Muscle of leg (tissue), 11 donors: ENCODE results near the gene SH3BP4. TPM values are rescaled to one million over a fixed set of nuclear protein-coding genes. Genes with fewer than 3 reads are reported as not detected.
A peak's percentile ranks its signal among the peaks of the same experiment; 100 is the strongest.

ENCODE experiments used
- DNase-seq: peaks from one replicate; pipeline ENCODE4 v3.0.0; 2013
- H3K27ac ChIP-seq: one replicate; pipeline ENCODE4 v1.5.1; 2013; ENCODE audit warnings: mild to moderate bottlenecking, low read length, control low read depth
- H3K27me3 ChIP-seq: one replicate; pipeline ENCODE4 v1.6.1; 2013; ENCODE audit warnings: low read length; ENCODE audit not compliant: control insufficient read depth, insufficient read depth
- H3K36me3 ChIP-seq: one replicate; pipeline ENCODE4 v1.6.1; 2013; ENCODE audit warnings: low read length; ENCODE audit not compliant: control insufficient read depth, insufficient read depth
- H3K4me1 ChIP-seq: one replicate; pipeline ENCODE4 v1.6.1; 2013; ENCODE audit warnings: low read length; ENCODE audit not compliant: control insufficient read depth, insufficient read depth
- H3K4me3 ChIP-seq: one replicate; pipeline ENCODE4 v1.5.1; 2013; ENCODE audit warnings: low read length, control low read depth
- H3K9me3 ChIP-seq: replicated peaks from 2 replicates; pipeline ENCODE4 v1.6.1; 2013; ENCODE audit warnings: low read depth, low read length; ENCODE audit not compliant: control insufficient read depth
- WGBS: methylation state at CpG from one replicate; pipeline ENCODE4 v1.1.5; 2013; ENCODE audit warnings: missing lambda C conversion rate; ENCODE audit not compliant: insufficient coverage; 5-methylcytosine and 5-hydroxymethylcytosine counted together
- polyA plus RNA-seq, 8 donors: library from polyadenylated mRNA; unstranded; fragments of 120-200 nt; gene quantifications; one replicate each; pipeline versions ENCODE4 v1.2.1 to v1.2.3, GENCODE V29; 2013; ENCODE audit warnings: inconsistent platforms in 1 of 8, low replicate concordance in 1 of 8; ENCODE audit not compliant: insufficient read length in 8 of 8, insufficient read depth in 1 of 8
- total RNA-seq: library from RNA; stranded (reverse); fragments of 120-200 nt; gene quantifications from one replicate; pipeline ENCODE4 v1.2.4, GENCODE V29; 2013

The SH3BP4 gene
- total and polyA plus RNA-seq, 9 donors = 10.2 to 20.4 (median 14.8) TPM

DNA sequence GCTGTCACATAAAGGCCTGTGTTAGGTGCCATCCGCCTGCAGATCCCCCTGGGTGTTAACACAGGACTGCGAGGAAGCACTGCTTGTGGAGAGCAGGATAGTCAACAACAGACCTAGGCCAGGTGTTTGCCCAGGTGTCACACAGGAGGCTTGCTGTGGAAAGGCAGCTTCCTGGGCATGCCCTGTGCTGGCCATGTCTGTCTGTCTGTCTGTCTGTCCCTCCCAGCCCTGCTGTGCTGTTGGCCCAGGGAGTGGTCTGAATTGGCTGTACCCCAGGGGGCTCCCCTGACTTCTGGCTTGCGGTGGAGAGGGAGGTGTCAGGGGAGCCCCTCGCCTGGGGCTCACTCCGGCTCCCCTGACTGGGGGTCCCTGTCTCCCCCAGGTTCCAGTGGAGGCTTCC is 53.2 kb downstream of the SH3BP4 start:
- Histone ChIP-seq H3K4me3 (no peak overlapping the region), H3K36me3 (peaks cover 3% of the 10 kb centered on the region), H3K4me1 (peaks cover 62% of the 10 kb centered on the region), H3K27me3 (no peaks in the 10 kb centered on the region), H3K27ac (peak overlapping the region; percentile 52), H3K9me3 (no peaks in the 10 kb centered on the region)
- DNase-seq = no peak
- WGBS = 73% methylated on average over 3 of the region's 5 CpGs

- peak; percentile 86 for DNase-seq
- Histone ChIP-seq H3K4me1 (peaks cover 69% of the 10 kb centered on the region), H3K36me3 (peaks cover 3% of the 10 kb centered on the region), H3K27ac (peak overlapping the region; percentile 52), H3K4me3 (no peak overlapping the region), H3K27me3 (no peaks in the 10 kb centered on the region), H3K9me3 (no peaks in the 10 kb centered on the region)
- WGBS = 23% methylated on average over 19 of the region's 20 CpGs
Measured at GRCh38 chr2:235005603-235006259, 53.9 kb downstream of the SH3BP4 start.

DNA sequence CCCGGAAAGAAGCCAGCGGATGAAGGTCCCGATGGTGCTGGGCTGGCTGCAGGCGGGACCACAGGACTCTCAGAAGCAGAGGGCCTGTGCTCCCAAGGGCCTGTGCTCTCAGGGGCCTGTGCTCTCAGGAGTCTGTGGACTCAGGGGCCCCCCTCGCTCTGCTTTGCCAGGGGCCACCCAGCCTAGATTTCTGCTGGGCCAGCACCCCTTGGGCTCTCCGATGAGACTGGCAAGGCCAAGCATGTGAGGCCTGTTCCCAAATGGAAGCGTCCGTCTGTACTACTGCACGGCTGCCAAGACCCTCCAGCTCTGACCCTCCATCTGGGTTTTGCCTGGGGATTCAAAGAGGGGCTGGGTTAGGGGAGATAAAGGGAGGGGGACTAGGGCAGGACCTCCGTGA is 54.6 kb downstream of the SH3BP4 start:
- Histone ChIP-seq H3K27me3 (no peaks in the 10 kb centered on the region), H3K4me1 (peaks cover 76% of the 10 kb centered on the region), H3K36me3 (peaks cover 3% of the 10 kb centered on the region), H3K9me3 (no peaks in the 10 kb centered on the region), H3K4me3 (no peak overlapping the region), H3K27ac (peak overlapping the region; percentile 52)
- no peak for DNase-seq
- 59% methylated on average over 6 of the region's 10 CpGs for WGBS

- H3K36me3 ChIP-seq = peaks cover 3% of the 10 kb centered on the region
- H3K4me3 ChIP-seq = no peak overlapping the region
- H3K4me1 ChIP-seq = peaks cover 81% of the 10 kb centered on the region
- H3K27ac ChIP-seq = no peak overlapping the region
- no peak for DNase-seq
- H3K9me3 ChIP-seq = no peaks in the 10 kb centered on the region
- H3K27me3 ChIP-seq = no peaks in the 10 kb centered on the region
- WGBS = 81% methylated on average over 5 of the region's 6 CpGs
Measured at GRCh38 chr2:235006986-235007385, 55.2 kb downstream of the SH3BP4 start.

GRCh38 chr2:235007664-235008457 is 56.0 kb downstream of the SH3BP4 start:
- Histone ChIP-seq H3K36me3 (peaks cover 3% of the 10 kb centered on the region), H3K27me3 (no peaks in the 10 kb centered on the region), H3K9me3 (no peaks in the 10 kb centered on the region), H3K4me1 (peaks cover 86% of the 10 kb centered on the region), H3K27ac (no peak overlapping the region), H3K4me3 (no peak overlapping the region)
- 90% methylated on average over 21 of the region's 25 CpGs for WGBS
- DNase-seq = no peak

GRCh38 chr2:235008584-235009044 is 56.8 kb downstream of the SH3BP4 start:
- Histone ChIP-seq H3K36me3 (peaks cover 3% of the 10 kb centered on the region), H3K4me3 (no peak overlapping the region), H3K4me1 (peaks cover 87% of the 10 kb centered on the region), H3K27me3 (no peaks in the 10 kb centered on the region), H3K27ac (peak overlapping the region; percentile 13), H3K9me3 (no peaks in the 10 kb centered on the region)
- DNase-seq = no peak
- 80% methylated on average over 1 of the region's 6 CpGs for WGBS

DNA sequence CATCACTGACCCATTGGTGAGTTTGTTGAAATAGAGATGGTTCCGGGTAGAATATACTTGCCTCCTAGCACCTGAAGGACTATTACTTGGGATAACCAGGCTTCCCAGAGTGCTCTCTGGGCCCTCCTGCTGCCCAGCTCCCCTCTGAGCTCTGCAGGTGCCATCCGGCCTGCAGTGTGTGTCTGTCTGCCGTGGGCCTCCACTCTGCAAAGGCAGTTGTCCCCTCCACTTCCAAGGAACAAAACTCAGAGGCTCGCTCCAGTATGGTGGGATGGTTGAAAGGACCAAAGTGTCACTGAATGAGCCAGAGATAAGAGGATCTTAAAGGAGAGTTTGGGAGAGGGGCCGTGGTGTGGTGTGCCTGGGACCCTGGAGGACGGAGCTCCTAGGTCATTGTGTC is 57.3 kb downstream of the SH3BP4 start:
- WGBS = 100% methylated on average over 2 of the region's 6 CpGs

DNA sequence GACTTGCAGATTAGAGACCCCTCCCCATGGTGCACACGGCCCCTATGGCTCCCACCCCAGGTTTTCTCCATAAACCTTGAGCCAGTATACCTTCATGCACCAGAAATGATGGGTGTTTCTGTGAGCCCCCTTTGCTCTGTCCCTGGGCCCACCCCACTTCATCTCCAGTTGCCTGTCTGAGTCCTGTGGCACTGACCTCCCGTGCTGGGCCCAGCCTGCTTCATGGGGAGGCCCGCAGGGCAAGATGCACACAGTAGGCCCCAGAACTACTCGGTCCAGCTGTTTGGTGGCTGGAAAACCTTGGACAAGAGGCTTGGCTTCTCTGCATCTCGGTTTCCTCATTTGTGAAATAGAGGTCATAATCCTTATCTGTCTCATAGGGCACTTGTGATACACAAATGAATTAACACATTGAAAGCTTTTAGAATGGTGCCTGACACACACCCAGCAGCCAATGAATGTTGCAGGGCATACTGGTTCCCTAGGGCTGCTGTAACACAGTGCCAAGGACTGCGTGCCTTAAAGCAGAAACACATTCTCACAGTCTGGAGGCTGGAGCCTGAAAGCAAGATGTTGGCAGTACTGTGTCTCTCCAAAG is 58.4 kb downstream of the SH3BP4 start:
- WGBS = 94% methylated on average over 3 of the region's 6 CpGs
- H3K4me1 ChIP-seq = peaks cover 83% of the 10 kb centered on the region
- no peak overlapping the region for H3K4me3 ChIP-seq

More for the DNA sequence above, 57.3 kb downstream of the SH3BP4 start:
- Histone ChIP-seq H3K4me3 (no peak overlapping the region), H3K27ac (no peak overlapping the region), H3K27me3 (no peaks in the 10 kb centered on the region), H3K4me1 (peaks cover 87% of the 10 kb centered on the region), H3K9me3 (no peaks in the 10 kb centered on the region), H3K36me3 (peaks cover 3% of the 10 kb centered on the region)
- no peak for DNase-seq

GRCh38 chr2:235011607-235011928 is 59.8 kb downstream of the SH3BP4 start:
- H3K27me3 ChIP-seq = no peaks in the 10 kb centered on the region
- 33% methylated on average over 2 of the region's 5 CpGs for WGBS
- peaks cover 3% of the 10 kb centered on the region for H3K36me3 ChIP-seq
- H3K9me3 ChIP-seq = peaks cover 7% of the 10 kb centered on the region
- peak overlapping the region; percentile 74 for H3K27ac ChIP-seq
- peaks cover 69% of the 10 kb centered on the region for H3K4me1 ChIP-seq
- no peak overlapping the region for H3K4me3 ChIP-seq
- DNase-seq = no peak

More for the DNA sequence above, 58.4 kb downstream of the SH3BP4 start:
- peaks cover 3% of the 10 kb centered on the region for H3K9me3 ChIP-seq
- no peak for DNase-seq
- no peaks in the 10 kb centered on the region for H3K27me3 ChIP-seq
- H3K36me3 ChIP-seq = peaks cover 3% of the 10 kb centered on the region
- no peak overlapping the region for H3K27ac ChIP-seq

- WGBS = 60% methylated on average over 11 of the region's 15 CpGs
Measured at GRCh38 chr2:235011929-235012631, 60.3 kb downstream of the SH3BP4 start.

More at GRCh38 chr2:235011929-235012631, 60.3 kb downstream of the SH3BP4 start:
- Histone ChIP-seq H3K36me3 (peaks cover 3% of the 10 kb centered on the region), H3K27me3 (no peaks in the 10 kb centered on the region), H3K4me1 (peaks cover 64% of the 10 kb centered on the region), H3K4me3 (no peak overlapping the region), H3K27ac (peak overlapping the region; percentile 74), H3K9me3 (peaks cover 7% of the 10 kb centered on the region)
- DNase-seq = peak; percentile 78
